ENCODE results near the gene MXD1. TPM values are rescaled to one million over a fixed set of nuclear protein-coding genes. Genes with fewer than 3 reads are reported as not detected.

The MXD1 gene
- total RNA-seq, 1 donor, result 14.5 TPM

GRCh38 chr2:69945441-69945840 is 30.5 kb downstream of the MXD1 start:
- DNase-seq (ENCODE audit: insufficient read length, low spot score, missing footprints), result peak; percentile 89
- no peaks in the 10 kb centered on the region for H4K20me1 ChIP-seq (ENCODE audit: insufficient read depth, low read length)
- TF ChIP-seq CTCF (IDR thresholded peaks at IDR 0.05; ENCODE audit: extremely low read depth, low read depth, low read length), result no peak
- peak overlapping the region; percentile 59 for H2AFZ ChIP-seq (ENCODE audit: low read length)
- no peak overlapping the region for H3K4me2 ChIP-seq (ENCODE audit: insufficient read depth, low read length)
- H3K79me2 ChIP-seq (ENCODE audit: insufficient read depth, low read length), result no peaks in the 10 kb centered on the region
- no peaks in the 10 kb centered on the region for H3K27me3 ChIP-seq (ENCODE audit: insufficient read depth, low read length)
- H3K4me3 ChIP-seq (ENCODE audit: insufficient read depth, low read length), result no peak overlapping the region
- H3K27ac ChIP-seq (ENCODE audit: low read depth, low read length), result peak overlapping the region; percentile 61
- no peaks in the 10 kb centered on the region for H3K9me3 ChIP-seq (ENCODE audit: low read depth, low read length)
- peaks cover 19% of the 10 kb centered on the region for H3K4me1 ChIP-seq (ENCODE audit: insufficient read depth, low read length)
- H3K36me3 ChIP-seq (ENCODE audit: insufficient read depth, low read length), result peaks cover 18% of the 10 kb centered on the region

GRCh38 chr2:69945941-69946340 is 31.0 kb downstream of the MXD1 start:
- Histone ChIP-seq H3K9me3 (ENCODE audit: low read depth, low read length) (no peaks in the 10 kb centered on the region), H3K4me3 (ENCODE audit: insufficient read depth, low read length) (peak overlapping the region; percentile 14), H3K36me3 (ENCODE audit: insufficient read depth, low read length) (peaks cover 13% of the 10 kb centered on the region), H3K27ac (ENCODE audit: low read depth, low read length) (peak overlapping the region; percentile 61), H3K27me3 (ENCODE audit: insufficient read depth, low read length) (no peaks in the 10 kb centered on the region), H4K20me1 (ENCODE audit: insufficient read depth, low read length) (no peaks in the 10 kb centered on the region), H2AFZ (ENCODE audit: low read length) (peak overlapping the region; percentile 59), H3K79me2 (ENCODE audit: insufficient read depth, low read length) (no peaks in the 10 kb centered on the region), H3K4me2 (ENCODE audit: insufficient read depth, low read length) (peak overlapping the region; percentile 64), H3K4me1 (ENCODE audit: insufficient read depth, low read length) (peaks cover 19% of the 10 kb centered on the region)
- TF ChIP-seq CTCF (IDR thresholded peaks at IDR 0.05; ENCODE audit: extremely low read depth, low read depth, low read length), result no peak
- no peak for DNase-seq (ENCODE audit: insufficient read length, low spot score, missing footprints)

- DNase-seq (ENCODE audit: insufficient read length, low spot score, missing footprints), result peak; percentile 93
- Histone ChIP-seq H2AFZ (ENCODE audit: low read length) (peak overlapping the region; percentile 40), H4K20me1 (ENCODE audit: insufficient read depth, low read length) (no peaks in the 10 kb centered on the region), H3K27me3 (ENCODE audit: insufficient read depth, low read length) (no peaks in the 10 kb centered on the region), H3K27ac (ENCODE audit: low read depth, low read length) (peak overlapping the region; percentile 61), H3K4me3 (ENCODE audit: insufficient read depth, low read length) (peak overlapping the region; percentile 14), H3K9me3 (ENCODE audit: low read depth, low read length) (no peaks in the 10 kb centered on the region), H3K4me2 (ENCODE audit: insufficient read depth, low read length) (peak overlapping the region; percentile 64), H3K36me3 (ENCODE audit: insufficient read depth, low read length) (peaks cover 11% of the 10 kb centered on the region), H3K79me2 (ENCODE audit: insufficient read depth, low read length) (no peaks in the 10 kb centered on the region), H3K4me1 (ENCODE audit: insufficient read depth, low read length) (peaks cover 19% of the 10 kb centered on the region)
- TF ChIP-seq CTCF (IDR thresholded peaks at IDR 0.05; ENCODE audit: extremely low read depth, low read depth, low read length), result no peak
Observed at GRCh38 chr2:69946351-69947324, 31.7 kb downstream of the MXD1 start.

GRCh38 chr2:69947325-69947931 is 32.5 kb downstream of the MXD1 start:
- no peak overlapping the region for H3K4me2 ChIP-seq (ENCODE audit: insufficient read depth, low read length)
- no peaks in the 10 kb centered on the region for H3K9me3 ChIP-seq (ENCODE audit: low read depth, low read length)
- no peak for TF ChIP-seq CTCF (IDR thresholded peaks at IDR 0.05; ENCODE audit: extremely low read depth, low read depth, low read length)

More at GRCh38 chr2:69947325-69947931, 32.5 kb downstream of the MXD1 start:
- H3K4me1 ChIP-seq (ENCODE audit: insufficient read depth, low read length), result peaks cover 19% of the 10 kb centered on the region
- H4K20me1 ChIP-seq (ENCODE audit: insufficient read depth, low read length), result no peaks in the 10 kb centered on the region
- no peaks in the 10 kb centered on the region for H3K79me2 ChIP-seq (ENCODE audit: insufficient read depth, low read length)
- no peak overlapping the region for H3K4me3 ChIP-seq (ENCODE audit: insufficient read depth, low read length)
- H3K27ac ChIP-seq (ENCODE audit: low read depth, low read length), result no peak overlapping the region
- H2AFZ ChIP-seq (ENCODE audit: low read length), result no peak overlapping the region
- H3K27me3 ChIP-seq (ENCODE audit: insufficient read depth, low read length), result no peaks in the 10 kb centered on the region
- H3K36me3 ChIP-seq (ENCODE audit: insufficient read depth, low read length), result peaks cover 3% of the 10 kb centered on the region
- peak; percentile 92 for DNase-seq (ENCODE audit: insufficient read length, low spot score, missing footprints)
